ENCODE measurements around the gene C9.

GRCh38 chr5:39235648-39236047, 128.6 kb downstream of the C9 start:
- TF ChIP-seq EZH2 (IDR thresholded peaks at IDR 0.05; ENCODE audit: borderline replicate concordance, low read depth, low read length, severe bottlenecking) (no peak), CTCF (IDR thresholded peaks at IDR 0.05; ENCODE audit: borderline replicate concordance, extremely low read depth, low read length, poor library complexity, severe bottlenecking) (no peak)
